ENCODE results near the gene PPM1H. TPM values are rescaled to one million over a fixed set of nuclear protein-coding genes. Genes with fewer than 3 reads are reported as not detected.

PPM1H gene
- total and polyA plus RNA-seq, 2 of the 8 experiments (the other 6 are each of a cell fraction or from before 2014, with no cell fraction given): 16.4 to 36.1 TPM

DNA sequence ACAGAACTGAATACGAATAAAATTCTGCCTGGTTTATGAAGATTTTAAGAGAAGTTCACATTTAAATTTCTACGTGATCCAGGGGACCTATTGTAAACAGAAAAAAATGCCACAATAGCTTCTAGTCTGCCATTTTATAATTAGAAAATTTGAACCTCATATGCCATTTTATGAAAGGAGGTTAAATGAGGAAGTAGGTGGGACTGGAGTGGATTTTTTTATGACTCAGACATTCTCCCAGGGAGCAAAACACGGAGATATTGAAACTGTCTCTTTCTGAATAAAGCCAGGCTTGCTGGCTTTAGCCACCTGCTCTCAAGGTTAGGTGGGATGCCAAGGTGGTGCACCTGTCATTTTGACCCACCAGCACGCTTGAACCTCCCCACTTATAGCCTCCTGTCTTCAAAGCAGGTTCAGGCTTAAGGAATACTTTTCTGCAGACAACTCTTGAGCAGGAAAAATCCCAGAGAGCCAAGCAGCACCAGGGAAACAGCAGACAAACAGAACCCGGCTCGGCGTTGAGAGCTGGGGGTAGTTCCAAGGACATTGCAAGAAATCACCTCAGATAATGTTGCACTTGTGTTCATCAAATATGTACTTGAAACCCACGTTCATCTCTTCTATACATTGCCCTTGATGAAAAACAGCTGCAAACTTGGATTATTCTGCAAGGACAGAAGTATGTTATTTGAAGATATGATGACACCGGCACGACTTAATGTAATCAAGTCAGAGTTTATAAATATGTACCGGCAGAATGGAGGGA is 203.7 kb downstream of the PPM1H start:
- no peak overlapping the region for H3K27ac ChIP-seq (ENCODE audit: low read depth, low read length)
- WGBS, 2 experiments (ENCODE audit: extremely low coverage in 1 of 2, insufficient coverage in 1 of 2, insufficient read length in 1 of 2, insufficient replicate concordance in 2 of 2, low coverage in 1 of 2, low lambda C conversion rate in 2 of 2, missing lambda C conversion rate in 1 of 2): 86% methylated on average over 11 of the region's 11 CpGs; no CpG with 5 or more reads in 1 of the 2 experiments
- peaks cover 0 to 2% (median 0%) of the 10 kb centered on the region in 4 experiments; a peak in 1 of 7 replicates for H3K27me3 ChIP-seq (replicated peaks in 1 of 4; ENCODE audit: control insufficient read depth in 3 of 4, extremely low read depth in 1 of 4, insufficient read depth in 3 of 4, low read length in 3 of 4)
- ChIA-PET CTCF (ENCODE audit: partially characterized antibody) (interaction anchor here (0.6 to 1.2 kb wide), 4 partner anchors 12 to 67 kb away, joined by 3 to 4 read pairs (median 4); no protein-coding TSS in a partner anchor), POLR2A (ENCODE audit: partially characterized antibody) (no interaction called here)
- no peak overlapping the region for H3K9ac ChIP-seq (replicated peaks in 1 of 4; ENCODE audit: extremely low read depth in 1 of 4, low read depth in 3 of 4, low read length in 3 of 4)
- no peak overlapping the region for H3K4me3 ChIP-seq (ENCODE audit: extremely low read depth in 1 of 4, insufficient read depth in 2 of 4, low read depth in 3 of 4, low read length in 4 of 4)
- no peak overlapping the region for H3K14ac ChIP-seq (ENCODE audit: insufficient read length)
- no peaks in the 10 kb centered on the region for H3K36me3 ChIP-seq (ENCODE audit: control insufficient read depth in 2 of 4, insufficient read depth in 4 of 4, low read length in 3 of 4)
- H2AFZ ChIP-seq (ENCODE audit: low read length): no peak overlapping the region
- peaks cover 2 to 3% of the 10 kb centered on the region in 2 experiments; a peak in 2 of 4 replicates for H3K79me2 ChIP-seq (ENCODE audit: control insufficient read depth in 1 of 2, insufficient read depth in 2 of 2, low read length in 2 of 2)
- DNase-seq (ENCODE audit: low read depth in 1 of 2, low spot score in 2 of 2) (no peak), FAIRE-seq (no peak)
- H4K91ac ChIP-seq (replicated peaks; ENCODE audit: insufficient read length, low read length): no peak overlapping the region
- no peak overlapping the region for H4K5ac ChIP-seq (ENCODE audit: insufficient read length, low read depth, low read length)
- peaks cover 7 to 18% (median 9%) of the 10 kb centered on the region in 4 experiments for H3K4me1 ChIP-seq (replicated peaks in 1 of 4; ENCODE audit: control insufficient read depth in 3 of 4, insufficient read depth in 4 of 4, low read length in 3 of 4)
- no peak overlapping the region for H3K18ac ChIP-seq (ENCODE audit: extremely low read depth, low read length)
- H3K9me3 ChIP-seq (ENCODE audit: insufficient read depth in 2 of 2, low read depth in 1 of 2, low read length in 1 of 2): no peaks in the 10 kb centered on the region
- no peak overlapping the region for H2BK15ac ChIP-seq (ENCODE audit: low read length)
- no peak overlapping the region for H2BK12ac ChIP-seq (ENCODE audit: low read depth, low read length)
- H2BK20ac ChIP-seq (ENCODE audit: low read length): no peak overlapping the region
- no peak overlapping the region for H2AK5ac ChIP-seq (ENCODE audit: low read depth, low read length)
- H2BK120ac ChIP-seq (replicated peaks; ENCODE audit: low read depth, low read length): no peak overlapping the region
- H3K23me2 ChIP-seq (ENCODE audit: low read depth, low read length): no peaks in the 10 kb centered on the region
- no peaks in the 10 kb centered on the region for H4K20me1 ChIP-seq (replicated peaks in 1 of 2; ENCODE audit: control insufficient read depth in 1 of 2, insufficient read depth in 2 of 2, low read length in 2 of 2)
- no peak overlapping the region for H3K4me2 ChIP-seq (ENCODE audit: insufficient read depth in 1 of 2, low read depth in 2 of 2, low read length in 2 of 2)
- H3K79me1 ChIP-seq (ENCODE audit: low read depth, low read length): no peaks in the 10 kb centered on the region
- no peak overlapping the region for H3K56ac ChIP-seq (replicated peaks; ENCODE audit: insufficient read length, low read depth, low read length)
- TF ChIP-seq GTF2F1 (IDR thresholded peaks at IDR 0.05; ENCODE audit: borderline replicate concordance, low read depth, low read length): no peak
- TF ChIP-seq HDAC2 (IDR thresholded peaks at IDR 0.05; ENCODE audit: borderline replicate concordance in 1 of 2, low read depth in 2 of 2, low read length in 2 of 2): no peak
- TF ChIP-seq POLR2A (IDR thresholded peaks at IDR 0.05; ENCODE audit: control extremely low read depth in 1 of 2, low read depth in 2 of 2, low read length in 2 of 2): no peak
- TF ChIP-seq JUND (IDR thresholded peaks at IDR 0.05; ENCODE audit: low read length): no peak
- no peak for TF ChIP-seq BACH1 (IDR thresholded peaks at IDR 0.05; ENCODE audit: low read length)
- no peak for TF ChIP-seq KDM5A (IDR thresholded peaks at IDR 0.05; ENCODE audit: low read length)
- TF ChIP-seq CEBPB (IDR thresholded peaks at IDR 0.05; ENCODE audit: low read depth, low read length): no peak
- TF ChIP-seq EZH2 (IDR thresholded peaks at IDR 0.05; ENCODE audit: low read depth, low read length, severe bottlenecking): no peak
- TF ChIP-seq RXRA (IDR thresholded peaks at IDR 0.05; ENCODE audit: insufficient read depth, low read depth, low read length): no peak
- H2BK5ac ChIP-seq (ENCODE audit: low read depth, low read length): no peak overlapping the region
- H3K23ac ChIP-seq (ENCODE audit: insufficient read length): no peak overlapping the region
- no peak overlapping the region for H4K8ac ChIP-seq (ENCODE audit: extremely low read depth, insufficient read depth, low read length)
- no peak overlapping the region for H3K4ac ChIP-seq (replicated peaks; ENCODE audit: insufficient read length, low read depth, low read length)
